AML-193 (cell line): ENCODE measurements around the gene REN.

Source experiments
- DNase-seq, 2 experiments: peaks; one replicate each; lab custom pipeline; 2025; lab: John Stamatoyannopoulos, UW

REN gene

GRCh38 chr1:204166219-204166618 is at the start of gene REN:
Gene REN, minus strand, starts transcription at chr1:204166337. Its CDS starts 44 bp downstream, at chr1:204166293.
- DNase-seq = no peak

GRCh38 chr1:204213668-204214662 is 47.8 kb upstream of the REN start, which contains the start of gene GOLT1A:
Gene GOLT1A, minus strand, starts transcription at chr1:204213988. Its CDS starts 82 bp downstream, at chr1:204213906.
- no peak for DNase-seq

- no peak for DNase-seq
Measured at GRCh38 chr1:204212715-204213114, 46.6 kb upstream of the REN start.

GRCh38 chr1:204211046-204211445 is 44.9 kb upstream of the REN start:
- DNase-seq = no peak

- peak; percentile 11 to 25 for DNase-seq
Measured at GRCh38 chr1:204207136-204207616, 41.0 kb upstream of the REN start.

- DNase-seq = no peak
Measured at GRCh38 chr1:204206121-204206520, 40.0 kb upstream of the REN start.

GRCh38 chr1:204205486-204205885 is 39.3 kb upstream of the REN start:
- DNase-seq = no peak

- DNase-seq = no peak
Measured at GRCh38 chr1:204204944-204205343, 38.8 kb upstream of the REN start.

- DNase-seq = no peak
Measured at GRCh38 chr1:204203206-204203767, 37.1 kb upstream of the REN start.

GRCh38 chr1:204202481-204202880 is 36.3 kb upstream of the REN start:
- no peak for DNase-seq

- no peak for DNase-seq
Measured at GRCh38 chr1:204201348-204202040, 35.4 kb upstream of the REN start.

GRCh38 chr1:204199579-204199978 is 33.4 kb upstream of the REN start:
- no peak for DNase-seq

- no peak for DNase-seq
Measured at GRCh38 chr1:204198348-204199340, 32.5 kb upstream of the REN start.

- no peak for DNase-seq
Measured at GRCh38 chr1:204197068-204197467, 30.9 kb upstream of the REN start.

- DNase-seq = no peak
Measured at GRCh38 chr1:204196068-204196795, 30.1 kb upstream of the REN start, which contains the start of gene KISS1. Gene KISS1, minus strand, starts transcription at chr1:204196491. Its CDS starts 3,615 bp downstream, at chr1:204192876.

GRCh38 chr1:204194771-204195170 is 28.6 kb upstream of the REN start:
- DNase-seq = no peak

GRCh38 chr1:204194080-204194479 is 27.9 kb upstream of the REN start:
- no peak for DNase-seq

- DNase-seq = no peak
Measured at GRCh38 chr1:204192589-204193352, 26.6 kb upstream of the REN start.

GRCh38 chr1:204192046-204192445 is 25.9 kb upstream of the REN start:
- DNase-seq = no peak

GRCh38 chr1:204191456-204191855 is 25.3 kb upstream of the REN start:
- DNase-seq = no peak
